ENCODE results near the gene CIAO3.
"Not testable (repeated sequence)": the region's sequence is repeated elsewhere in the genome, so short reads cannot be mapped to it uniquely, and the experiment has no call there.

CIAO3 gene

GRCh38 chr16:708019-708418, 32.8 kb downstream of the CIAO3 start:
- DNase-seq, result no peak

GRCh38 chr16:707062-707538, 33.7 kb downstream of the CIAO3 start:
- no peak for DNase-seq

- no peak for DNase-seq
Observed at GRCh38 chr16:706189-707061, 34.4 kb downstream of the CIAO3 start.

- no peak for DNase-seq
Observed at GRCh38 chr16:705431-706188, 35.2 kb downstream of the CIAO3 start, which contains the start of gene FBXL16. Gene FBXL16 (minus strand): TSS chr16:705801. CDS start chr16:697405, 8,396 bp downstream.

- no peak for DNase-seq
Observed at GRCh38 chr16:704552-705380, 36.0 kb downstream of the CIAO3 start.

GRCh38 chr16:704047-704446, 36.8 kb downstream of the CIAO3 start:
- no peak for DNase-seq

GRCh38 chr16:703406-703805, 37.4 kb downstream of the CIAO3 start:
- no peak for DNase-seq

- no peak for DNase-seq
Observed at GRCh38 chr16:702341-702740, 38.5 kb downstream of the CIAO3 start.

- DNase-seq, result peak; percentile 12
Observed at GRCh38 chr16:700684-701584, 39.9 kb downstream of the CIAO3 start.

GRCh38 chr16:698911-699671, 41.7 kb downstream of the CIAO3 start:
- no peak for DNase-seq

GRCh38 chr16:695355-696089, 45.3 kb downstream of the CIAO3 start:
- DNase-seq, result peak; percentile 50

GRCh38 chr16:694863-695354, 45.9 kb downstream of the CIAO3 start:
- DNase-seq, result no peak

GRCh38 chr16:694187-694862, 46.5 kb downstream of the CIAO3 start:
- DNase-seq, result no peak

- peak; percentile 31 for DNase-seq
Observed at GRCh38 chr16:693766-694165, 47.0 kb downstream of the CIAO3 start.

GRCh38 chr16:693364-693763, 47.4 kb downstream of the CIAO3 start:
- DNase-seq, result no peak

- DNase-seq, result no peak
Observed at GRCh38 chr16:692356-693108, 48.3 kb downstream of the CIAO3 start.

- not testable (repeated sequence) for DNase-seq
Observed at GRCh38 chr16:691242-691641, 49.6 kb downstream of the CIAO3 start.

GRCh38 chr16:689175-689897, 51.5 kb downstream of the CIAO3 start:
- no peak for DNase-seq
